ENCODE data around the gene EHF. TPM values are rescaled to one million over a fixed set of nuclear protein-coding genes. Genes with fewer than 3 reads are reported as not detected.
A peak's percentile ranks its signal among the peaks of the same experiment; 100 is the strongest.

EHF gene
- total and polyA plus RNA-seq, 5 donors from 2014 or later: not detected

DNA sequence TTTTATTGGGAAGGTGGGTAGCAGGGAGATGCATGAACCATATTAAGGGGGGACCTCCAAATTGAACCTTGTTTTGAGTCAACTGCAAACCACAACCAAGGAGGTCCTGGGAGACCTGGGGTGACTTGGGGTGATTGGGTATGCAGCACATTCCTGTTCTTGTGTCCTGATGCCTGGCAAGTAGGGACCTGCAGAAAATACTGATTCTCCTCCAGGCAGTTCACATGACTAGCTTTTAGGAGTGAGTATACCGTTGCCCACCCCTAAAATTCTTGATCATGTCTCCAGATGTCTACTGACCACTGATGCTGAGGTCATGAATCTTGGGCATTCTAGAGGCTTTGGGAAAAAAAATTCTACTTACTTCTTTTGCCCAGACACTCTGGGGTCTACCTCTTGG, 6.3 kb downstream of the EHF start:
- Mint-ChIP-seq H3K36me3 (no peaks in the 10 kb centered on the region), H3K9me3 (peaks cover 0 to 2% (median 0%) of the 10 kb centered on the region in 7 donors), H3K4me1 (no peaks in the 10 kb centered on the region), H3K4me3 (no peak overlapping the region), H3K27me3 (peaks cover 8% of the 10 kb centered on the region), H3K27ac (no peak overlapping the region)
- Histone ChIP-seq H3K4me3 (ENCODE audit: low read depth, low read length) (no peak overlapping the region), H3K27me3 (ENCODE audit: control insufficient read depth, insufficient read depth, low read length) (no peaks in the 10 kb centered on the region), H3K36me3 (ENCODE audit: control insufficient read depth, insufficient read depth, low read length) (no peaks in the 10 kb centered on the region), H3K9me3 (ENCODE audit: control insufficient read depth in 2 of 2, low read length in 2 of 2) (no peaks in the 10 kb centered on the region), H3K4me1 (ENCODE audit: control insufficient read depth, insufficient read depth, low read length, poor library complexity, severe bottlenecking) (no peaks in the 10 kb centered on the region), H3K27ac (ENCODE audit: insufficient read depth, low read length, poor library complexity, severe bottlenecking) (no peak overlapping the region)
- no peak for DNase-seq
- ATAC-seq (ENCODE audit: low read depth in 2 of 2): no peak

DNA sequence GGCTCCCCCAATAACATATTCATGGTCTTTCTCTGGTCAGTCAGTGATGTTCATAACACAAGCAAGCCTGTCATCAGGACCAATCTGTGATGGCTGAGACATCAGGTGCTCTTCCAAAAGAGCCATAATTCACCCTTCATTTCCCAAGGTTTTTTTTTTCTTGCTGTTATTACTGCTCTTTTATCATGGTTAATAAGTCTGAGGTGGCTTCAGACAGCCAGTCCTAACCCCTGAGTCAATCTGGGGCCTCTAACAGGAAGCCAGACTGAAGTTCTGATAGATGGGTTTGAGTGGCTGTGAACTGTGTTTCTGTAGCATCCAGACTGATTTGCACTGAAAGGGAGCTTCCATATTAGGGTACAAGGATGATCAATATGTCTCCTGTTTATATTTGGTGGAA, 8.8 kb downstream of the EHF start:
- Mint-ChIP-seq H3K36me3 (no peaks in the 10 kb centered on the region), H3K27me3 (peaks cover 8% of the 10 kb centered on the region), H3K4me1 (peaks cover 0 to 15% (median 8%) of the 10 kb centered on the region in 4 donors), H3K9me3 (peaks cover 0 to 2% (median 0%) of the 10 kb centered on the region in 7 donors), H3K27ac (no peak overlapping the region), H3K4me3 (no peak overlapping the region)
- no peak overlapping the region for H3K27ac ChIP-seq (ENCODE audit: insufficient read depth, low read length, poor library complexity, severe bottlenecking)
- ATAC-seq (ENCODE audit: low read depth in 2 of 2) (no peak), DNase-seq (peak in 1 of 3 donors; percentile 3)
- no peaks in the 10 kb centered on the region for H3K36me3 ChIP-seq (ENCODE audit: control insufficient read depth, insufficient read depth, low read length)
- H3K4me3 ChIP-seq (ENCODE audit: low read depth, low read length): no peak overlapping the region
- H3K4me1 ChIP-seq (ENCODE audit: control insufficient read depth, insufficient read depth, low read length, poor library complexity, severe bottlenecking): peaks cover 9% of the 10 kb centered on the region
- H3K9me3 ChIP-seq (ENCODE audit: control insufficient read depth in 2 of 2, low read length in 2 of 2): no peaks in the 10 kb centered on the region
- no peaks in the 10 kb centered on the region for H3K27me3 ChIP-seq (ENCODE audit: control insufficient read depth, insufficient read depth, low read length)

DNA sequence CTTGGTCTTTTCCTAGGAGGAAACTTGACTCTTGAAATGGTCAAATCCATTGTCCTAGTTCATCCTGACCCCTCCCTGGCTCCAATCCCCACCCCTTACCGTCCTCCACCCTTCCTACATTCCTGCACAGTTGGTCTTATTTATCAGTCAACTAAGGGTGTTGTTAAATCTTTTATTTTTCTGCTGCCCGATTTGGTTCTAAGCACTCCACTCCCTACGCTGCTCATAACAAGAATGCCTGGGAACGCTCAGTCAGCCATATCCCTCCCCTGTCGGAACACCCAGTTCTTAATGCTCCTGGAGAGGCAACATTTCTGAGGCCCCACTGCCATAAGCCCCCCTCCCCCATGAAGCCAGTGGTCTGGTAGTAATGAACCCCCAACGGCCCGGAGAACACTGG, 9.7 kb downstream of the EHF start:
- H3K27me3 ChIP-seq (ENCODE audit: control insufficient read depth, insufficient read depth, low read length): no peaks in the 10 kb centered on the region
- no peaks in the 10 kb centered on the region for H3K36me3 Mint-ChIP-seq
- no peaks in the 10 kb centered on the region for H3K36me3 ChIP-seq (ENCODE audit: control insufficient read depth, insufficient read depth, low read length)
- no peak overlapping the region for H3K4me3 ChIP-seq (ENCODE audit: low read depth, low read length)
- no peaks in the 10 kb centered on the region for H3K9me3 ChIP-seq (ENCODE audit: control insufficient read depth in 2 of 2, low read length in 2 of 2)
- no peak for DNase-seq
- no peak for ATAC-seq (ENCODE audit: low read depth in 2 of 2)
- peaks cover 0 to 2% (median 0%) of the 10 kb centered on the region in 7 donors for H3K9me3 Mint-ChIP-seq
- no peak overlapping the region for H3K27ac ChIP-seq (ENCODE audit: insufficient read depth, low read length, poor library complexity, severe bottlenecking)
- H3K27ac Mint-ChIP-seq: no peak overlapping the region
- peaks cover 0 to 15% (median 8%) of the 10 kb centered on the region in 4 donors for H3K4me1 Mint-ChIP-seq
- H3K4me1 ChIP-seq (ENCODE audit: control insufficient read depth, insufficient read depth, low read length, poor library complexity, severe bottlenecking): peaks cover 9% of the 10 kb centered on the region
- no peak overlapping the region for H3K4me3 Mint-ChIP-seq
- peaks cover 8% of the 10 kb centered on the region for H3K27me3 Mint-ChIP-seq

DNA sequence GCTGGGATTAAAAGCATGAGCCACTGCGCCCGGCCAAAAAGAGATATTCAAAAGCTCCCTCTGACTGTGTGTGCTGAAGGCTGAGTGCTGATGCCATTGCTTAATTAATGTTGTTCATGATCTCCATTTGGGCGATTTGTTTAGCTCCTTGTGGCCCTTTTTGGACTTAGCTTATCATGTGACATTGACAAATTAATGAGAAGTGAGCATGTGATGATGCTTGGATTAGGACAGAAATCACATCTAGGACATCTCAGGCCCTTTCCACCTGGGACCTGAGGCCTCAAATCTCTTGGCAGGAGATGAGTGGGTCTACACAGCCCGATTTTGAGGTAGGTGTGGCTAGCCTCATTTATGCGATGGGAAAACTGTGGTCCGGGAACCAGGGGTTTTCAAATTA, 10.4 kb downstream of the EHF start:
- Mint-ChIP-seq H3K9me3 (peaks cover 0 to 2% (median 0%) of the 10 kb centered on the region in 7 donors), H3K27ac (no peak overlapping the region), H3K4me3 (no peak overlapping the region), H3K27me3 (peaks cover 8% of the 10 kb centered on the region), H3K4me1 (peaks cover 0 to 15% (median 8%) of the 10 kb centered on the region in 4 donors), H3K36me3 (no peaks in the 10 kb centered on the region)
- no peaks in the 10 kb centered on the region for H3K36me3 ChIP-seq (ENCODE audit: control insufficient read depth, insufficient read depth, low read length)
- no peak overlapping the region for H3K27ac ChIP-seq (ENCODE audit: insufficient read depth, low read length, poor library complexity, severe bottlenecking)
- H3K4me3 ChIP-seq (ENCODE audit: low read depth, low read length): no peak overlapping the region
- H3K9me3 ChIP-seq (ENCODE audit: control insufficient read depth in 2 of 2, low read length in 2 of 2): no peaks in the 10 kb centered on the region
- DNase-seq: no peak
- H3K27me3 ChIP-seq (ENCODE audit: control insufficient read depth, insufficient read depth, low read length): no peaks in the 10 kb centered on the region
- ATAC-seq (ENCODE audit: low read depth in 2 of 2): no peak
- peaks cover 9% of the 10 kb centered on the region for H3K4me1 ChIP-seq (ENCODE audit: control insufficient read depth, insufficient read depth, low read length, poor library complexity, severe bottlenecking)

DNA sequence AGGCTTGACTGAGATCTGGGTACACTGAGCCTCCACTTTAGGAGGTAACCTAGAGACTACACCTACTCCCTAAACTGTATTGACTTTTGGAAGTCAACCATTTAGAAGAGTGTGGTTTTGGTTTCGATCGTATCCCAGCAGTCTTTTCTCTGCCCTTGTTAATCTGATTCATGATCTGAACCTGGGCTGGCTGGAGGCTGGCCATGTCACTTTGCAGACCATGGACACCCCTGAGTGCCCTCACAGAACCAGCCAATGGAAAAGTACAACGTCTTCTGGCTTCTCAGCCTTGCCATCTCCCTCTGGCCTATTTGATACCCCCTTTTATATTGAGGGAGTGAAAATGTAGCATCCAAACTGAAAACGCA, 10.8 kb downstream of the EHF start:
- Mint-ChIP-seq H3K36me3 (no peaks in the 10 kb centered on the region), H3K4me3 (no peak overlapping the region), H3K27ac (no peak overlapping the region), H3K9me3 (peaks cover 0 to 2% (median 0%) of the 10 kb centered on the region in 7 donors), H3K27me3 (peaks cover 8% of the 10 kb centered on the region), H3K4me1 (peaks cover 0 to 15% (median 8%) of the 10 kb centered on the region in 4 donors)
- no peaks in the 10 kb centered on the region for H3K27me3 ChIP-seq (ENCODE audit: control insufficient read depth, insufficient read depth, low read length)
- no peak for ATAC-seq (ENCODE audit: low read depth in 2 of 2)
- peaks cover 9% of the 10 kb centered on the region for H3K4me1 ChIP-seq (ENCODE audit: control insufficient read depth, insufficient read depth, low read length, poor library complexity, severe bottlenecking)
- DNase-seq: no peak
- no peaks in the 10 kb centered on the region for H3K36me3 ChIP-seq (ENCODE audit: control insufficient read depth, insufficient read depth, low read length)
- H3K4me3 ChIP-seq (ENCODE audit: low read depth, low read length): no peak overlapping the region
- no peak overlapping the region for H3K27ac ChIP-seq (ENCODE audit: insufficient read depth, low read length, poor library complexity, severe bottlenecking)
- no peaks in the 10 kb centered on the region for H3K9me3 ChIP-seq (ENCODE audit: control insufficient read depth in 2 of 2, low read length in 2 of 2)

DNA sequence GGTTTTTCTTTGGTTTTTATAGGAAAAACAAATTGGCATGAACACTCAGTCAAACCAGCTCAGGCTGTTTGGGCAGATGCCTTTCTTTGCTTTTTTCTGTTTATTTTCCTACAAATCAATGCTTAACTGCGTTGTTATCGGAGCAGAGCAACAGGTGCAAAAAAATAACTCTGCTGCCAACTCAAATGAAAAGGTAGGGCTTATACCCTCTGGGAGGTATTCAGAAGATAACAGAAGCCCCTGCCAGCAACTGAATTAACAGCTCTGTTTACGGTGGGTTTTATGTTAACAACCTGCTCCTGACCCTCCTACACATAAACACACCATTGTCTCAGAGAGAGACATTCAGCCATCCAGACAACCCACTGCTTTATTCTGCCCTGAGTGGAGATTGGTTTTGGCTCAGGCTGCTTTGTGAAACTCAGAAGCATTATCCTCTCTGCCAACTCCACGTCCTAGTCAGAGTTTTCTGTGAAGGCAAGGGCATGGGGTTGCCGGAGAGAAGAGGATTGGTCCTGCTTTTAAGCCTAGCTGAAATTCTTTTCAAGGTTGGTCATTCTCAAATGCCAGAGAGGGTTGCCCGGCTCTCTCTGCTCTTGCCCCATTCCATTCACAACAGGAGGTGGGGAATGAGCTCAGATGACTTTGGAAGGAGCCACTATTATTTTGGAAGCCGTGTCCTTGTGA, 11.4 kb downstream of the EHF start:
- Histone ChIP-seq H3K36me3 (ENCODE audit: control insufficient read depth, insufficient read depth, low read length) (no peaks in the 10 kb centered on the region), H3K9me3 (ENCODE audit: control insufficient read depth in 2 of 2, low read length in 2 of 2) (no peaks in the 10 kb centered on the region), H3K27ac (ENCODE audit: insufficient read depth, low read length, poor library complexity, severe bottlenecking) (no peak overlapping the region), H3K4me3 (ENCODE audit: low read depth, low read length) (no peak overlapping the region), H3K4me1 (ENCODE audit: control insufficient read depth, insufficient read depth, low read length, poor library complexity, severe bottlenecking) (peaks cover 9% of the 10 kb centered on the region), H3K27me3 (ENCODE audit: control insufficient read depth, insufficient read depth, low read length) (no peaks in the 10 kb centered on the region)
- Mint-ChIP-seq H3K9me3 (peaks cover 0 to 2% (median 0%) of the 10 kb centered on the region in 7 donors), H3K36me3 (no peaks in the 10 kb centered on the region), H3K27me3 (peaks cover 8% of the 10 kb centered on the region), H3K27ac (no peak overlapping the region), H3K4me1 (peaks cover 0 to 15% (median 8%) of the 10 kb centered on the region in 4 donors), H3K4me3 (no peak overlapping the region)
- ATAC-seq (ENCODE audit: low read depth in 2 of 2): no peak
- DNase-seq: no peak

DNA sequence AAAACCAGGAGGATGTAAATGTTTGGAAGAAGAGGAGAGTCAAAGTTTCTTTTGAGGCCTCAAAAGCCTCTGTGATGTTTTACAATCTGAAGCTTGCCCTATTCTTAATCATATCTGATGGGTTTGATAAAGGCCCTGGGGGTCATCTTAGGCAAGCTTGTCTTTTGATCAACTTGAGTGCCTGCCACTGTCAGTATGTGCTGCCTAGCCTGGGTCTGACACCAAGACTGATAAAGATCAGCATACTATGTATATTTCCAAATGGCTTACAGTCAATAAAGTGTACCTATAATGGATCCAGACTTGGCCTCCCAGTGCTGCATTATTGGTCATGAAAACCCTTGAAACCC, 12.7 kb downstream of the EHF start:
- Histone ChIP-seq H3K9me3 (ENCODE audit: control insufficient read depth in 2 of 2, low read length in 2 of 2) (no peaks in the 10 kb centered on the region), H3K27ac (ENCODE audit: insufficient read depth, low read length, poor library complexity, severe bottlenecking) (no peak overlapping the region), H3K36me3 (ENCODE audit: control insufficient read depth, insufficient read depth, low read length) (no peaks in the 10 kb centered on the region), H3K4me1 (ENCODE audit: control insufficient read depth, insufficient read depth, low read length, poor library complexity, severe bottlenecking) (peaks cover 9% of the 10 kb centered on the region), H3K4me3 (ENCODE audit: low read depth, low read length) (no peak overlapping the region), H3K27me3 (ENCODE audit: control insufficient read depth, insufficient read depth, low read length) (no peaks in the 10 kb centered on the region)
- DNase-seq (no peak), ATAC-seq (ENCODE audit: low read depth in 2 of 2) (no peak)
- Mint-ChIP-seq H3K27ac (no peak overlapping the region), H3K4me3 (no peak overlapping the region), H3K4me1 (peaks cover 0 to 15% (median 8%) of the 10 kb centered on the region in 4 donors), H3K36me3 (no peaks in the 10 kb centered on the region), H3K27me3 (peaks cover 8% of the 10 kb centered on the region), H3K9me3 (peaks cover 0 to 2% (median 0%) of the 10 kb centered on the region in 7 donors)
